Upper lobe of left lung (tissue), 6 donors: Measurements from ENCODE around the gene C1QTNF3. TPM values are rescaled to one million over a fixed set of nuclear protein-coding genes. Genes with fewer than 3 reads are reported as not detected.

ENCODE experiments used
- ATAC-seq, 2 donors: fragments of 200-7000 bp; cut with Tn5 transposase; one replicate each; pipeline ENCODE4 v1.9.1; 2022; ENCODE audit warnings: mild to moderate bottlenecking in 2 of 2, moderate library complexity in 2 of 2; ENCODE audit not compliant: low FRiP score in 2 of 2
- DNase-seq, 2 donors: peaks; one replicate each; pipeline ENCODE4 v3.0.0-alpha.2; 2019 to 2020
- H3K27ac ChIP-seq, 4 donors: fragments of 200-600 bp; sonication (generic); one replicate each; pipeline ENCODE4 v1.5.1; 2016 to 2019
- H3K27me3 ChIP-seq, 4 donors: fragments of 200-600 bp; sonication (generic); one replicate each; pipeline ENCODE4 v1.5.1; 2017 to 2019
- H3K36me3 ChIP-seq, 4 donors: fragments of 200-600 bp; sonication (generic); one replicate each; pipeline ENCODE4 v1.5.1; 2016 to 2019
- H3K4me1 ChIP-seq, 4 donors: fragments of 200-600 bp; sonication (generic); one replicate each; pipeline ENCODE4 v1.5.1; 2018 to 2019
- H3K4me3 ChIP-seq, 4 donors: fragments of 200-600 bp; sonication (generic); one replicate each; pipeline ENCODE4 v1.5.1; 2017 to 2019; ENCODE audit warnings: mild to moderate bottlenecking in 2 of 4, moderate library complexity in 1 of 4
- H3K9me3 ChIP-seq, 4 donors: fragments of 200-600 bp; sonication (generic); one replicate each; pipeline ENCODE4 v1.5.1; 2018 to 2019
- CTCF ChIP-seq, 6 experiments: fragments of 450-650 bp in 4 of 6; fragments of 200-600 bp in 2 of 6; sonication (generic) in 2 of 6; IDR thresholded peaks; one replicate each; pipeline ENCODE4 v1.5.1; 2016 to 2019; ENCODE audit warnings: antibody characterized with exemption in 6 of 6
- EP300 ChIP-seq, 4 donors: sonication (generic); formaldehyde crosslinking; IDR thresholded peaks; one replicate each; pipeline ENCODE4 v1.5.1; 2017; ENCODE audit warnings: antibody characterized with exemption in 4 of 4, control low read depth in 2 of 4
- POLR2A ChIP-seq, 4 donors: fragments of 450-650 bp; IDR thresholded peaks; one replicate each; pipeline ENCODE4 v1.5.1; 2016 to 2017; ENCODE audit warnings: antibody characterized with exemption in 4 of 4, mild to moderate bottlenecking in 2 of 4
- POLR2AphosphoS5 ChIP-seq, 2 donors: sonication (generic); formaldehyde crosslinking; IDR thresholded peaks; one replicate each; pipeline ENCODE4 v1.5.1; 2017; ENCODE audit warnings: antibody characterized with exemption in 2 of 2
- WGBS, 2 donors: methylation state at CpG; one replicate each; pipeline ENCODE4 v1.1.5; 2017 to 2018; 5-methylcytosine and 5-hydroxymethylcytosine counted together
- total RNA-seq, 6 donors: library from RNA; depleted of rRNA in 4 of 6; stranded (reverse); fragments of >200 nt in 4 of 6; gene quantifications; one replicate each; pipeline versions ENCODE4 v1.1.0 to v1.2.1, GENCODE V29; 2016 to 2021
- donor health status: DM: no; HTN: no; CAD: no; lungs with moderate emphysema.
- donor health status: DM: no; HTN: yes; CAD: no; lungs with severe emphysema.

Gene C1QTNF3
- total RNA-seq, 6 donors from 2014 or later = 3.2 to 16.8 (median 9.3) TPM

GRCh38 chr5:34045996-34046395, 3.0 kb upstream of the C1QTNF3 start:
- no peak overlapping the region for H3K4me3 ChIP-seq
- H3K27me3 ChIP-seq = no peaks in the 10 kb centered on the region
- no peaks in the 10 kb centered on the region for H3K9me3 ChIP-seq
- H3K36me3 ChIP-seq = no peaks in the 10 kb centered on the region
- DNase-seq (no peak), ATAC-seq (no peak)
- H3K4me1 ChIP-seq = peaks cover 13 to 30% (median 22%) of the 10 kb centered on the region in 4 donors
- H3K27ac ChIP-seq = no peak overlapping the region
- TF ChIP-seq POLR2AphosphoS5 (IDR thresholded peaks at IDR 0.05) = no peak
- no peak for TF ChIP-seq CTCF (IDR thresholded peaks at IDR 0.05)
- TF ChIP-seq POLR2A (IDR thresholded peaks at IDR 0.05) = no peak
- TF ChIP-seq EP300 (IDR thresholded peaks at IDR 0.05) = no peak

- Histone ChIP-seq H3K36me3 (no peaks in the 10 kb centered on the region), H3K27ac (no peak overlapping the region), H3K4me1 (peaks cover 13 to 37% (median 22%) of the 10 kb centered on the region in 4 donors), H3K27me3 (no peaks in the 10 kb centered on the region), H3K4me3 (no peak overlapping the region), H3K9me3 (no peaks in the 10 kb centered on the region)
- DNase-seq = no peak
- ATAC-seq = no peak
- TF ChIP-seq POLR2A (IDR thresholded peaks at IDR 0.05) = no peak
- no peak for TF ChIP-seq EP300 (IDR thresholded peaks at IDR 0.05)
- TF ChIP-seq POLR2AphosphoS5 (IDR thresholded peaks at IDR 0.05) = no peak
- 83 to 93% methylated on average over 3 of the region's 3 CpGs for WGBS, 2 donors
These were observed 2.0 kb upstream of the C1QTNF3 start for GRCh38 chr5:34045023-34045422.

GRCh38 chr5:34042321-34042720, 692 bp downstream of the C1QTNF3 start:
- TF ChIP-seq CTCF (IDR thresholded peaks at IDR 0.05) (no peak), POLR2AphosphoS5 (IDR thresholded peaks at IDR 0.05) (peak; percentile 16 to 30)
- no peaks in the 10 kb centered on the region for H3K36me3 ChIP-seq
- peak in 1 of 2 donors; percentile 55 for DNase-seq
- 54 to 55% methylated on average over 7 of the region's 7 CpGs for WGBS, 2 donors
- H3K27ac ChIP-seq = peak overlapping the region in 2 of 4 donors; percentile 43 to 53
- H3K27me3 ChIP-seq = no peaks in the 10 kb centered on the region
- ATAC-seq = peak in 1 of 2 donors; percentile 74
- H3K4me1 ChIP-seq = peaks cover 13 to 37% (median 21%) of the 10 kb centered on the region in 4 donors
- H3K4me3 ChIP-seq = no peak overlapping the region
- no peaks in the 10 kb centered on the region for H3K9me3 ChIP-seq

- DNase-seq (no peak), ATAC-seq (no peak)
- WGBS, 2 donors = 89 to 93% methylated on average over 1 of the region's 1 CpG
- TF ChIP-seq POLR2A (IDR thresholded peaks at IDR 0.05) (no peak), POLR2AphosphoS5 (IDR thresholded peaks at IDR 0.05) (no peak), EP300 (IDR thresholded peaks at IDR 0.05) (no peak), CTCF (IDR thresholded peaks at IDR 0.05) (no peak)
- H3K9me3 ChIP-seq = no peaks in the 10 kb centered on the region
- H3K36me3 ChIP-seq = no peaks in the 10 kb centered on the region
- H3K27me3 ChIP-seq = no peaks in the 10 kb centered on the region
- peak overlapping the region in 1 of 4 donors; percentile 27 for H3K27ac ChIP-seq
- H3K4me1 ChIP-seq = peaks cover 13 to 37% (median 23%) of the 10 kb centered on the region in 4 donors
- H3K4me3 ChIP-seq = no peak overlapping the region
These were observed 1.6 kb downstream of the C1QTNF3 start for GRCh38 chr5:34041247-34041972.

GRCh38 chr5:34040472-34040871, 2.5 kb downstream of the C1QTNF3 start:
- Histone ChIP-seq H3K9me3 (no peaks in the 10 kb centered on the region), H3K4me3 (no peak overlapping the region), H3K4me1 (peaks cover 13 to 37% (median 23%) of the 10 kb centered on the region in 4 donors), H3K27me3 (no peaks in the 10 kb centered on the region), H3K27ac (no peak overlapping the region), H3K36me3 (no peaks in the 10 kb centered on the region)
- DNase-seq (no peak), ATAC-seq (no peak)
- WGBS, 2 donors = 89 to 93% methylated on average over 3 of the region's 3 CpGs
- TF ChIP-seq POLR2A (IDR thresholded peaks at IDR 0.05) = no peak
- TF ChIP-seq EP300 (IDR thresholded peaks at IDR 0.05) = no peak
- no peak for TF ChIP-seq POLR2AphosphoS5 (IDR thresholded peaks at IDR 0.05)
- TF ChIP-seq CTCF (IDR thresholded peaks at IDR 0.05) = no peak
